Muscle of back (tissue), 11 donors: ENCODE data around the gene OTOP1. TPM values are rescaled to one million over a fixed set of nuclear protein-coding genes. Genes with fewer than 3 reads are reported as not detected.
"Not testable (repeated sequence)": the region's sequence is repeated elsewhere in the genome, so short reads cannot be mapped to it uniquely, and the experiment has no call there.

Experiments used
- DNase-seq, 3 donors: peaks; one replicate each; pipeline versions ENCODE4 v3.0.0 to v3.0.0-alpha.2; 2013
- polyA plus RNA-seq, 10 donors: library from polyadenylated mRNA; unstranded; fragments of 120-200 nt; gene quantifications; one replicate each; pipeline ENCODE4 v1.2.1, GENCODE V29; 2013; ENCODE audit not compliant: insufficient read length in 10 of 10

OTOP1 gene
- polyA plus RNA-seq, 10 donors = not detected

DNA sequence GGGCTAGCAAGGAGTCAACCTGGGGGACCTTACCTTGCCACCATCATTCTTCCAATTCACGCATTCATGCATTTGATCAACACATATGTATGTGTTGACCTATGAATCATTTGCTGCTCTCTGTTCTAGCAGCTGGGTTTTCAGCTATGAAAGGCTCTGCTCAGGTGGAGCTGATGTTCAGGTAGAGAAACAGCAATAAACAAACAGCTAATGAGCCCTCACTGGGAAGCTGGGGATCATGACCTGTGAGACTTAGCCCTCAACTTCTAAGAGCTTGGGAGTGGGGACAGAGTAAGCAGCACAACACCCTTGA lies 1.6 kb upstream of the OTOP1 start:
- no peak for DNase-seq

DNA sequence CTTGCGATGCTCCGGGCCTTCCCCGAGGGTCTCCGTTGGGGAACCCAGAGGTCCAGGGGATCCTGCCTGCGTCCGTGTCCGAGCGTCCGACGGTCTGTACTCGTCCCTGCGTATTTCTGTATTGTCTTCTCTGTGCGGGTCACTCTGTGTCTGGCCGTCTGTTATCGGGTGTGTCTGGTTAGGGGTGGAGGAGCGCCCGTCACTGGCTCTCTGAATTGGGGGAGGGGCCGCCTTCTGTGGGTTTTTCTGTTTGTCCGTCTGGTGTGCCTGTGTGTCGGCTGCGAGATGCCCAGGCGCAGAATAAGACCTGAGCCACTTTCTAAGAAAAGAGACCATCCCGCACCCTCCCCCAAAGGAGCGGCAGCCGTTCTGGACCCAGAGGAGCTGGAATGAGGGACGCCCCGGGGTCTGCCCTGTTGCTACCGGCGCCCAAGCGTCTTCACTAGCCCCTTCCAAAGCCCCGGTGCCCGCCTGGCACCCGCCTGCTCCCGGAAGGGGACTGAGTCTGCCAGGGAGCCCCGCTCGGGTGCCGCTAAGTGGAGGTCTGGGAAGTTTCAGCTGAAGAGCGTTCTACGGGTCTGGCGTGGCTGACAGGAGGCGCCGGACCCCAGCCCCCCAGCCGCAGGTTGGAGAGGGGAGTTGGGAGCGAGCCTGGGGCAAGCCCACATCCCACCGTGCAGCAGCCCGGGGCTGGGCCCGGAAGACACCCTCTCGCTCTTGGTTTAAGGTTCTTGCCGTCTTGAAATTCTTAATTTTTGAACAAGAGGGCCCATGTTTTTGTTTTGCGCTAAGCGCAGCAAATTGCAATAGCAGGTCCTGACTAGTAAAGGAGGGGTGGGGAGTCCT lies 1.0 kb upstream of the OTOP1 start:
- no peak for DNase-seq

GRCh38 chr4:4225915-4226605 lies 669 bp downstream of the OTOP1 start:
- DNase-seq = no peak

- DNase-seq = no peak
Observed at GRCh38 chr4:4217113-4217512, 9.6 kb downstream of the OTOP1 start.

GRCh38 chr4:4216648-4217047 lies 10.1 kb downstream of the OTOP1 start:
- DNase-seq = no peak

DNA sequence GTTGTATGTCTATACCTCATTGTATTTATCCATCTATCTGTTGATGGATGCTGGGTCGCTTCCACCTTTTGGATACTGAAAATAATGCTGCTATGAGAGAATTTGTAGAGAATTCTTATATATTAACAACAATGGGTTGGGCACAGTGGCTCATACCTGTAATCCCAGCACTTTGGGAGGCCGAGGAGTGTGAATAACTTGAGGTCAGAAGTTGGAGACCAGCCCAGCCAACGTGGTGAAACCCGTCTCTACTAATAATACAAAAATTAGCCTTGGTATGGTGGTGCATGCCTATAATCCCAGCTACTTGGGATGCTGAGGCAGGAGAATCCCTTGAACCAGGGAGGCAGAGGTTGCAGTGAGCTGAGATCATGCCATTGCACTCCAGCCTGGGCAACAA lies 13.1 kb downstream of the OTOP1 start:
- DNase-seq = not testable (repeated sequence)

DNA sequence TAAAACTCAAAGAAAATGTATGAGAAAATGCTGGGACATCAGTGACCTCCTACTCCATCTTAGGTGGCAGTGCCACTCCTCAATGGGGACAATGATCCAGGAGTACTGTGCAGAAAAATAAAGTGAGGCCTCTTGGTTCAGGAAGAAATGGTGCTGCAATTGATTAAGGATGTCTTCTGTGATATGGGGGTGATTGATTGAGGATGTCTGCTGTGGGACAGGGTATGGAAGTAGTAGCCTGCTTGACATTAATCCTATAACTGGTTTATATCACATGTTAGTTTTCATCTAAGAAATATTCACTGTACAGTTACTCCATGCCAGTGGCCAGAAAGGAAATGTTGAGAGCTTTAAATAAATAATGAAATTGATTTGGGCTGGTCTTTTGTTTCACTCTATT lies 20.5 kb downstream of the OTOP1 start:
- DNase-seq = no peak

DNA sequence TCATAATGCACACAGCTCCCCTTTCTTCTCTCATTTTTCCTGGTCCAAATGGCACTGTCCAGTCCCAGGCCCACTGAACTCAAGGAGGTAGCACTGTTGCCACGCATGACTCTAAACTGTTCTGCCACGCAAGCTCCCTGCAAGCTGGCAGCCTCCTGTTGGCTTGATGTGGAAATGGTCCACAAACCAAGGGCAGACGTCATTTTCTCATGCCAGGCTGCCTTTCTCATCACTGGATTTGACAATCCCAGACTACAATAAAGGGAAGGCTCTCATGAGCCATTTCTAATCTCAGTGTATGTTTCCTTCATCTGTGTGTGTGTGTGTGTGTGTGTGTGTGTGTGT lies 22.4 kb downstream of the OTOP1 start:
- no peak for DNase-seq

DNA sequence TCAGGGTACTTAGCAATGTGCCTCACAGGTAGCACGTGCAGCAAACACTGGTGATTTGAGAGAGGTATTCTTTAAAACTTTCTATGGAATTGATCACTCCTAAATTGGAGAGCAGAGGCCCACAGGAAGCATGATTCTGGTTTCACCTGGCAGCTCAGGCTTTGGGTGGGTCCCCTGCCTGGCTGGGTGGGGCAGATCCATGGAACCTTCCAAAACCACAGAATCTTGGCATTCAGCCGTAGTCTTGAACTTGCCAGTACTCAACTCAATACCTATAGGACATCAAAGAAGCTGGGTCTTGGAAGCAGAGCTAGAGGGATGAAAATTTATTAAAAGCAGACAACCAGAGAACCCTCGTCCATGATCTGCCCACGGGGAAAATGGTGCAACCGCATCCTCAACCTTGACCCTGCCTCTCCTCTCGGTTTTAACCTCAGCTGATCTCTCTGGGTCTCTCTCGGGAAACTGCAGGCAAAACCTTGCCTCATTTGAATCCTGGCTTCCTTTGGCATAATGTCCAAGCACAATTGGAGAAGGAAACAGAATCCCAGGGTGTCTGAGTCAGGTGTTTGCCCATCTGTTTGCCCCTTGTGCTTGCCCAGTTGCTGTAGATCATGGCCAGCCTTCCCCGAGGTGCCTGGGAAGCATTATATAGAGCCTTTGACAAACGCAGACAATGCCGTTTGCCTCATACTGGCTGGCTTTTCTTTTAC lies 22.9 kb downstream of the OTOP1 start:
- DNase-seq = no peak

DNA sequence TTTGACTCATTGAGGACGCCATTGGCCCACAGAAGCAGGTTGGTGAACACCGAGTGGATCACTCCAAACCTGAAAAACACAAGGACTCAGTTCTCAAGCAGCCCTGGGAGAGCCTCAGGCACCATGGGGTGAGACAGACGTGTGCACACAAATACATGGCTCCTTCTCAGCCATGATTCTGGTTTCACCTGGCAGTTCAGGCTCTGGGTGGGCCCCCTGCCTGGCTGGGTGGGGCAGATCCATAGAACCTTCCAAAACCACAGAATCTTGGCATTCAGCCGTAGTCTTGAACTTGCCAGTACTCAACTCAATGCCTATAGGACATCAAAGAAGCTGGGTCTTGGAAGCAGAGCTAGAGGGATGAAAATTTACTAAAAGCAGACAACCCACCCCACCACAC lies 24.2 kb downstream of the OTOP1 start:
- DNase-seq = no peak

- DNase-seq = no peak
Observed at GRCh38 chr4:4200624-4201023, 26.1 kb downstream of the OTOP1 start.

GRCh38 chr4:4195354-4195753 lies 31.4 kb downstream of the OTOP1 start:
- DNase-seq = no peak

DNA sequence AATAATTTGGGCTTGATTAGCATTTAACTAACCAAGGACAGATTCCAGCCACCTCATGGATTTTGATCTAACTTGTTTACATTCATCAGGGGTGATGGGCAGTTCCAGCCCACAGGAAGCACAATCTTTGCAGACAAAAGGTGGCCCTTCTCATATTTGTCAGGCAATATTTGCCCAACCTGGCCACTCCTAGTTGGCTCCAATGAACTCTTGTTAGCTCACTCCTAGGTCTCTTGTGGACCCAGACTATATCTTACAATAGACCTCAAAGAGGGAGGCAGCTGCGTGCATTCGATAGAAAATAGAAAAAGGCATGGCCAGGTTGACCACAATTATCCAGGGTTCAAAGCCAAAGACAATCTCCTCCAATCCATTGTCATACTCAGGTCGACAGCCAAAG lies 38.2 kb downstream of the OTOP1 start:
- DNase-seq = not testable (repeated sequence)

DNA sequence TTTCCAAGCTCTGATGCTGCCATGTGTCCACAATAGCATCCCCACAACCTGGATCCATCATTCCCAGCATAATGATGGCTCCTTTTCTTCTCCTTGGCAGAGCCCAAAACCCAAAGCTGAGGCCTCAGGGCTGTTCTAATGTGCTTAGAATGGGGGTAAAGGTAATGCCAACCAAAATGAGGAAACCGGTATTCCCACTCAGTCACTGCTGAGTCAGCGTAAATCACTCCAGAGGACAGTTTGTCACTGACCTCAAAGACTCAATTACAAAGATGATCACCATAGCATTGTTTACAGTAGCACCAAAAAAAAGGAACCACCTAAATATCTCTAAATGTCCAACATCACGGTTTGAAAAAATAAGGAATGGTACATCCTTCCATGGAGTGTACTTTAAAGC lies 41.2 kb downstream of the OTOP1 start:
- no peak for DNase-seq

- DNase-seq = peak in 1 of 3 donors; percentile 5
Observed at GRCh38 chr4:4182835-4183568, 43.7 kb downstream of the OTOP1 start.

DNA sequence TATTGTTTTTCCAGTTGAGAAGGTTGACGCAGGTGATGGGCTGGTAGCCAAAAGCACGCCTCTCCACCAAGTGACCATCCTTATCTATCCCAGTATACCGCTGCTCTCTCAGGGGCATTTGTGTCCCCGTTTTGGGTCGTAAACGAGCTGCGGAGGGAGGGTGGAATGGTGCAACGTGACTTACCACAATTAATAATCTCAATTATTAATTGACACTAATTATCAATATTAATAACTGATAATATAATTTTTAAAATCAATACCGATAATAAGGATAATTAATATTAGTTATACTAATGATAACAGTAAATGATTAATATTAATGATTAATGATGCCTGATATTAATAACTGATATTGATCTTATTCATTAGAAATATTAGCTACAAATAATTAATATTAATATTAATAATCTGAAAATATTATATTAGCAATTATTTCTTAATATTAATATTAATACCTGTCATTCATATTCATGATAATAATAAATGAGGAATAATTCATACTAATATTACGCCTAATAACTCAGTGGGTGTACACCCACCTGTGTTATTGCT lies 56.1 kb downstream of the OTOP1 start:
- DNase-seq = no peak

GRCh38 chr4:4167981-4168780 lies 58.5 kb downstream of the OTOP1 start:
- not testable (repeated sequence) for DNase-seq

DNA sequence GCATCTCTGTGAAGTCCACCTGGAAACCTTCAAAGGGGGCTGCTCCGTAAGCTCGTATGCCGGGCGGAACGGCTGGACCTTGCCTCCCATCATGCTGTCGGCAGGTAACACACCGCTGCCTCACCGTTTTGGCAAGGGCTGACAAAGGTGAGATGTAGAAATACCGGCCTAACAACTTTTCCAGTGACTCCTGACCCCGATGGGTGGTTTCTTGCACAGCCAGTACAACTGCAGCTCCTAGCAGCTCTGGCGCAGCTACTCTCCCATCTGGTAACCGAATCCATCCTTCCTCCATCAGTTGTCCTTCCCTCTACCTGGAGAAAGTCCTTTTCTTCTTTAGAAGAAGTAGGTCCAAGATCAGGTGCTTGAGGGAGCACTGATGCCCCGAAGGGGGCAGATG lies 59.7 kb downstream of the OTOP1 start:
- not testable (repeated sequence) for DNase-seq

DNA sequence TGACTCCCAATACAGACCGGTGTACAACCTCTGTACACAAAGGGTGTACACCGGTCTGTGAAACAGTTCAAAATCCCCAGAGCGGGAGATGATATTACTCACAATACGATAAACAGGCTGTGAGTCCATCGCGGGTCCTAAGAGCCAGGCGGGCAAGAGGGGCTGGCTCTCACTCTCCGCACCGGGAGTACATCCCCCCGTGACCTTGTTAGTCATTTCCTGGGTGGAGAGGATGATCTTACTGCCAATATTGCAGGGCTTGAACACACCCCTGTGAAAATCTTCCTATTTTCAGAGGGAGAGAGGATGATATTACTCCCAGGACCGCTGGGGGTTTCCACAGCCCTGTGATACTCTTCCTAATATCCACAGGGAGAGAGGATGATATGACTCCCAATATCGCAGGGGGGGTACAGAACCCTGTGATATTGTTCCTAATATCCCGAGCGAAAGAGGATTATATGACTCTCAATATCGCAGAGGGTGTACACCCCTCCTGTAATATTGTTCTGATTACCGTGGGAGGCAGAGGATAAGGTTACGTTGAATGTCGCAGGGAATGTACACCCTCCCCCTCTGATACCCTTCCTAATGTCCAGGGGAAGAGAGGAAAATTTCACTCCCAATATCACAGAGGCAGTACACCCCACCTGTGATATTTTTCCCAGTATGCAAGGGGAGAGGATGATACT lies 60.9 kb downstream of the OTOP1 start:
- not testable (repeated sequence) for DNase-seq

DNA sequence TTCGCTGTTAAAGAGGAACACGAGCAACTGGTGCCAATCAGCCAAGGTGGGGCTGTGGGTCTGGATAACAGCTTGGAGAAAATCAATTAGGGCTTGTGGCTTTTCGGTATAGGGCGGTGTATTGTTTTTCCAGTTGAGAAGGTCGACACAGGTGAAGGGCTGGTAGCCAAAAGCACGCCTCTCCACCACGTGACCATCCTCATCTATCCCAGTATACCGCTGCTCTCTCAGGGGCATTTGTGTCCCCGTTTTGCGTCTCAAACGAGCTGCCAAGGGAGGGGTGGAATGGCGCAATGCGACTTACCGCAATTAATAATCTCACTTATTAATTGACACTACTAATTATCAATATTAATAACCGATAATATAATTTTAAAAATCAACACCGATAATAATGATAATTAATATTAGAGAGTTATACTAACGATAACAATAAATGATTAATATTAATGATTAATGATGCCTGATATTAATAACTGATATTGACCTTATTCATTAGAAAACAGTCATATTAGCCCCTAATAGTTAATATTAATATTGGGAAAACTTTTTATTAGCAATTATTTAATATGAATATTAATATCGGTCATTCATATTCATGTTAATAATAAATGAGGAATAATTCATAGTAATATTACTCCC lies 62.1 kb downstream of the OTOP1 start:
- DNase-seq = not testable (repeated sequence)
